Small intestine (tissue), 7 donors: ENCODE results near the gene VSTM2L. TPM values are rescaled to one million over a fixed set of nuclear protein-coding genes. Genes with fewer than 3 reads are reported as not detected.

Experiments
- DNase-seq, 2 donors: peaks; one replicate each; pipeline versions ENCODE4 v3.0.0 to v3.0.0-alpha.2; 2013
- FAIRE-seq: peaks from 2 replicates; lab custom pipeline; 2012; peaks lifted over from hg19 to GRCh38; lab: Jason Lieb, UNC
- H3K27ac ChIP-seq, 3 donors: one replicate each; pipeline ENCODE4 v1.5.1; 2013; ENCODE audit warnings: low read length in 2 of 3, mild to moderate bottlenecking in 2 of 3, control low read depth in 1 of 3, inconsistent platforms in 1 of 3, low read depth in 1 of 3, moderate library complexity in 1 of 3
- H3K27me3 ChIP-seq, 3 donors: one replicate each; pipeline ENCODE4 v1.6.1; 2013; ENCODE audit warnings: low read length in 3 of 3, inconsistent platforms in 1 of 3; ENCODE audit not compliant: control insufficient read depth in 3 of 3, insufficient read depth in 3 of 3
- H3K36me3 ChIP-seq, 3 donors: one replicate each; pipeline ENCODE4 v1.6.1; 2013; ENCODE audit warnings: low read length in 3 of 3, inconsistent platforms in 1 of 3, low read depth in 1 of 3, mild to moderate bottlenecking in 1 of 3, moderate library complexity in 1 of 3; ENCODE audit not compliant: control insufficient read depth in 3 of 3, insufficient read depth in 2 of 3
- H3K4me1 ChIP-seq, 3 donors: one replicate each; pipeline ENCODE4 v1.6.1; 2013; ENCODE audit warnings: low read length in 2 of 3, inconsistent platforms in 1 of 3, low read depth in 1 of 3, mild to moderate bottlenecking in 1 of 3, moderate library complexity in 1 of 3; ENCODE audit not compliant: control insufficient read depth in 3 of 3, insufficient read depth in 2 of 3
- H3K4me3 ChIP-seq, 3 donors: one replicate each; pipeline ENCODE4 v1.5.1; 2013; ENCODE audit warnings: low read length in 3 of 3, control low read depth in 1 of 3, inconsistent platforms in 1 of 3, low read depth in 1 of 3, mild to moderate bottlenecking in 1 of 3, moderate library complexity in 1 of 3
- H3K9me3 ChIP-seq, 2 donors: one replicate each; pipeline ENCODE4 v1.6.1; 2013; ENCODE audit warnings: low read depth in 1 of 2, low read length in 1 of 2; ENCODE audit not compliant: control insufficient read depth in 2 of 2, insufficient read depth in 1 of 2
- WGBS, 3 donors: extraction: QIAGEN DNeasy Blood & Tissue Kit; methylation state at CpG; one replicate each; pipeline ENCODE4 v1.1.7; 2013; 5-methylcytosine and 5-hydroxymethylcytosine counted together
- polyA plus RNA-seq, 4 donors: library from polyadenylated mRNA; stranded (reverse) in 3 of 4; unstranded in 1 of 4; fragments of 200-250 nt in 3 of 4; fragments of 120-200 nt in 1 of 4; gene quantifications; one replicate each; pipeline versions ENCODE4 v1.2.1 to v1.2.3, GENCODE V29; 2013
- donor health status: healthy with polysubstance abuse.
- donor health status: control.
- donor health status: control.
- donor health status: Bipolar disorder and iron deficiency.
- donor health status: healthy.

VSTM2L gene
- polyA plus RNA-seq, 4 donors: 0.67 to 15.6 (median 1.2) TPM

GRCh38 chr20:37986044-37986858 lies 83.3 kb downstream of the VSTM2L start:
- Histone ChIP-seq H3K27ac (peak overlapping the region in 1 of 3 donors; percentile 73), H3K36me3 (peaks cover 0 to 24% (median 4%) of the 10 kb centered on the region in 3 donors), H3K4me1 (peaks cover 0 to 62% (median 4%) of the 10 kb centered on the region in 3 donors), H3K4me3 (no peak overlapping the region), H3K27me3 (no peaks in the 10 kb centered on the region), H3K9me3 (no peaks in the 10 kb centered on the region)
- WGBS, 3 donors: 40 to 65% (median 49%) methylated on average over 9 of the region's 9 CpGs
- DNase-seq: peak in 1 of 2 donors; percentile 47
- FAIRE-seq: no peak

- H3K4me1 ChIP-seq: peaks cover 2 to 67% (median 4%) of the 10 kb centered on the region in 3 donors
- H3K9me3 ChIP-seq: no peaks in the 10 kb centered on the region
- DNase-seq (peak; percentile 85 to 87), FAIRE-seq (no peak)
- WGBS, 3 donors: 20 to 52% (median 34%) methylated on average over 9 of the region's 9 CpGs
- H3K36me3 ChIP-seq: peaks cover 0 to 26% (median 0%) of the 10 kb centered on the region in 3 donors
- peak overlapping the region; percentile 9 to 73 (median 13) for H3K27ac ChIP-seq
- no peak overlapping the region for H3K4me3 ChIP-seq
- H3K27me3 ChIP-seq: no peaks in the 10 kb centered on the region
Observed at GRCh38 chr20:37986873-37987601, 84.1 kb downstream of the VSTM2L start.

- DNase-seq: peak; percentile 25 to 54
- no peak for FAIRE-seq
Observed at GRCh38 chr20:37987602-37988290, 84.8 kb downstream of the VSTM2L start.

GRCh38 chr20:37988306-37988954 lies 85.5 kb downstream of the VSTM2L start:
- Histone ChIP-seq H3K4me1 (peaks cover 2 to 79% (median 4%) of the 10 kb centered on the region in 3 donors), H3K27ac (peak overlapping the region in 1 of 3 donors; percentile 73), H3K4me3 (no peak overlapping the region), H3K9me3 (no peaks in the 10 kb centered on the region), H3K36me3 (peaks cover 0 to 25% (median 0%) of the 10 kb centered on the region in 3 donors), H3K27me3 (no peaks in the 10 kb centered on the region)
- FAIRE-seq (no peak), DNase-seq (no peak)
- 88 to 96% (median 94%) methylated on average over 5 of the region's 5 CpGs for WGBS, 3 donors

More at GRCh38 chr20:37987602-37988290, 84.8 kb downstream of the VSTM2L start:
- Histone ChIP-seq H3K27ac (peak overlapping the region in 1 of 3 donors; percentile 73), H3K4me3 (no peak overlapping the region), H3K9me3 (no peaks in the 10 kb centered on the region), H3K27me3 (no peaks in the 10 kb centered on the region), H3K4me1 (peaks cover 2 to 74% (median 4%) of the 10 kb centered on the region in 3 donors), H3K36me3 (peaks cover 0 to 29% (median 0%) of the 10 kb centered on the region in 3 donors)
- WGBS, 3 donors: 48 to 72% (median 60%) methylated on average over 12 of the region's 12 CpGs

GRCh38 chr20:37989601-37990295 lies 86.8 kb downstream of the VSTM2L start:
- DNase-seq: peak; percentile 64 to 66
- H3K36me3 ChIP-seq: peaks cover 2 to 28% (median 3%) of the 10 kb centered on the region in 3 donors
- WGBS, 3 donors: 33 to 56% (median 39%) methylated on average over 7 of the region's 7 CpGs
- no peaks in the 10 kb centered on the region for H3K27me3 ChIP-seq
- no peak for FAIRE-seq
- no peak overlapping the region for H3K4me3 ChIP-seq
- no peaks in the 10 kb centered on the region for H3K9me3 ChIP-seq
- H3K27ac ChIP-seq: peak overlapping the region in 2 of 3 donors; percentile 24 to 47
- H3K4me1 ChIP-seq: peaks cover 2 to 74% (median 4%) of the 10 kb centered on the region in 3 donors

GRCh38 chr20:37990571-37991151 lies 87.7 kb downstream of the VSTM2L start:
- peaks cover 2 to 72% (median 4%) of the 10 kb centered on the region in 3 donors for H3K4me1 ChIP-seq
- no peaks in the 10 kb centered on the region for H3K9me3 ChIP-seq
- H3K27ac ChIP-seq: peak overlapping the region in 2 of 3 donors; percentile 8 to 65
- 51 to 72% (median 54%) methylated on average over 10 of the region's 10 CpGs for WGBS, 3 donors
- DNase-seq (peak; percentile 39 to 56), FAIRE-seq (no peak)
- H3K27me3 ChIP-seq: no peaks in the 10 kb centered on the region
- peaks cover 7 to 34% (median 10%) of the 10 kb centered on the region in 3 donors for H3K36me3 ChIP-seq
- H3K4me3 ChIP-seq: no peak overlapping the region

- Histone ChIP-seq H3K27me3 (no peaks in the 10 kb centered on the region), H3K36me3 (peaks cover 9 to 41% (median 13%) of the 10 kb centered on the region in 3 donors), H3K9me3 (no peaks in the 10 kb centered on the region), H3K27ac (peak overlapping the region in 1 of 3 donors; percentile 65), H3K4me3 (no peak overlapping the region), H3K4me1 (peaks cover 2 to 66% (median 4%) of the 10 kb centered on the region in 3 donors)
- 78 to 92% (median 85%) methylated on average over 4 of the region's 4 CpGs for WGBS, 3 donors
- no peak for DNase-seq
- no peak for FAIRE-seq
Observed at GRCh38 chr20:37991157-37991866, 88.4 kb downstream of the VSTM2L start.
